Duodenal mucosa (tissue), 2 donors: Measurements from ENCODE around the gene NACC1.

ENCODE experiments used
- H3K27ac ChIP-seq: one replicate; pipeline ENCODE4 v1.7.0; 2013; ENCODE audit warnings: low read depth, low read length
- H3K27me3 ChIP-seq, 2 donors: one replicate each; pipeline ENCODE4 v1.7.0; 2013; ENCODE audit warnings: low read length in 2 of 2, control low read depth in 1 of 2; ENCODE audit not compliant: insufficient read depth in 2 of 2, control insufficient read depth in 1 of 2
- H3K36me3 ChIP-seq, 2 donors: one replicate each; pipeline ENCODE4 v1.7.0; 2013; ENCODE audit warnings: low read length in 2 of 2, control low read depth in 1 of 2; ENCODE audit not compliant: insufficient read depth in 2 of 2, control insufficient read depth in 1 of 2
- H3K4me1 ChIP-seq, 2 donors: one replicate each; pipeline ENCODE4 v1.7.0; 2013; ENCODE audit warnings: low read length in 2 of 2, control low read depth in 1 of 2; ENCODE audit not compliant: insufficient read depth in 2 of 2, control insufficient read depth in 1 of 2
- H3K4me3 ChIP-seq, 2 donors: one replicate each; pipeline ENCODE4 v1.7.0; 2013; ENCODE audit warnings: low read length in 2 of 2, low read depth in 1 of 2
- H3K9ac ChIP-seq, 2 donors: one replicate each; pipeline ENCODE4 v1.7.0; 2013; ENCODE audit warnings: low read length in 2 of 2, low read depth in 1 of 2
- H3K9me3 ChIP-seq, 2 donors: one replicate each; pipeline ENCODE4 v1.7.0; 2013; ENCODE audit warnings: low read length in 2 of 2, control low read depth in 1 of 2; ENCODE audit not compliant: control insufficient read depth in 1 of 2

Gene NACC1

DNA sequence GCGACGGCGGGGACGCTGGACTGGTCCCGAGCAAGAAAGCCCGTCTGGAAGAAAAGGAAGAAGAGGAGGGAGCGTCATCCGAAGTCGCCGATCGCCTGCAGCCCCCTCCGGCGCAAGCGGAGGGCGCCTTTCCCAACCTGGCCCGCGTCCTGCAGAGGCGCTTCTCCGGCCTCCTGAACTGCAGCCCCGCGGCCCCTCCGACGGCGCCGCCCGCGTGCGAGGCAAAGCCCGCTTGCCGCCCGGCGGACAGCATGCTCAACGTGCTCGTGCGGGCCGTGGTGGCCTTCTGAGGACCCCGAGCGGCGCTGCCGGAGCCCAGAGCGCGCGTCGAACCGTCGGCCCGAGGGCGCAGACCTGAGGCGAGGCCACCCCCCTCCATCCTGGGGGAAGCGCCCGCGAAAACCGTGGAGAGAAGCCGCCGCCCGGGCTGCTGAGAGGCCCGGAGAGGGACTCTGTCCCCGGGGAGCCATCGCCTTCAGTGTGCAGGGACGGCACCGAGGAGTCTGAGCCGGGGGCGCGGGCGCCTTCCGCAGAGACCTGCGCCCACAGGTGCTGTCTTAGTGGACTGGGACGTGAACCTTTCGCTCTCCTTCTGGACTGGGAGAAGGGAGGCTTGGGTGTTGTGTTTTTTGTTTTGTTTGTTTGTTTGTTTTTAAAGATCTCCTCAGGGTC, 35.6 kb downstream of the NACC1 start:
- H3K9me3 ChIP-seq: no peaks in the 10 kb centered on the region
- H3K27me3 ChIP-seq: no peaks in the 10 kb centered on the region

DNA sequence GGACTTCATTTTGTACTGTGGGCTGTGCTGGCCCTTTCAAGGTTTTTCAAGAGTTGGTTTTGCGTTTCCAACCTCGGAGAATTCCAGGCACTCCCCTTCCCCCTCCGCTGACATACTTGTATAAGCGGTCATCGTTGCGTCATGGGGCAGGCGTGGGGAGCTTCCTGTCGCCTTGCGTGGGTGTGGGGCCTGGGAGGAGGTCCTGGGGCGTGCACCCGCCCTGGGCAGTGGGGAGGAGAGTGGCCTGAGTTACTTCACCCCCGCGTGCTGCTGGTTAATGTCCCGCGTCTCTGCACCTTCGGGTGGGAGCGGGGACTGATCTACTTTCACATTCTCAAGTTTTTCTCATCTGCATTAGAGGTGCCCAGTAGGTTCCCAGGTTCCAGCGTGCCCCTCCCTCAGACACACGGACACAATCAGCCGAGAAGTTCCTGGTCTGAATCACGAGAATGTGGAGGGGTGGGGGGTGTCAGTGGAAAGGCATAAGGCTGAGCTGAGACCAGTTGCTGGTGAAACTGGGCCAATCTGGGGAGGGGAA, 36.2 kb downstream of the NACC1 start:
- Histone ChIP-seq H3K4me3 (peak overlapping the region; percentile 95 to 99), H3K4me1 (peaks cover 10 to 17% of the 10 kb centered on the region in 2 donors), H3K9me3 (no peaks in the 10 kb centered on the region), H3K9ac (peak overlapping the region; percentile 99 to 100), H3K27me3 (no peaks in the 10 kb centered on the region), H3K27ac (peak overlapping the region; percentile 94), H3K36me3 (peaks cover 0 to 3% of the 10 kb centered on the region in 2 donors)

More for the DNA sequence above, 35.6 kb downstream of the NACC1 start:
- Histone ChIP-seq H3K4me1 (peaks cover 14 to 23% of the 10 kb centered on the region in 2 donors), H3K4me3 (peak overlapping the region; percentile 95 to 99), H3K36me3 (peaks cover 0 to 3% of the 10 kb centered on the region in 2 donors), H3K27ac (peak overlapping the region; percentile 94), H3K9ac (peak overlapping the region; percentile 99 to 100)

DNA sequence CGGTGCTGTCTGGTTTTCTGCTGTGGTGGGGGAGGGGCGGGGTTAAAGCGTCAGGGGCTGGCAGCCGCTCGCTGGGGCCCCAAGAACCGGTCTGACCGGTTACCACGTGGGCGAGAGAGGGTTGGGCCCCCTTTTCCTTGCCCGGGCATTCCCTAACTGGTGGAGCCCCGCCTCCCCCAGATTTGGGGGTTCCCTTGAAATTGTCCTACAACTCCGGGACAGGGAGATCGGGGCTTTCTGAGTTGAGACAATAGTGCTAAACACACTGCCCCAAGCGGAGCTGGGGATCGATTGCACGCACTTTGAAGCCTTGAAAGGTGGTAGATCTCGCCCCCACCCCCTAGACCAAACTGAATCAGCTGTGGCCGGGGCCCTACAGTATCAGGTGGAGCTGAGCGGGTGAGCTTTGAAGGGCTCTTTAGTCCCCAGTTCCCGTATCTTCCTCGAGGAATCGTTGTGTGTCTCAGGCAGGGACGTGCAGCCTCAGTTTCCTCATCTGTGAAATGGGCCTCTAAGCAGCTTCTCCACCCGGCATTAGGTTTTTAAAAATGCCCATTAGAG, 36.9 kb downstream of the NACC1 start:
- no peaks in the 10 kb centered on the region for H3K27me3 ChIP-seq
- H3K36me3 ChIP-seq: peaks cover 0 to 3% of the 10 kb centered on the region in 2 donors
- no peaks in the 10 kb centered on the region for H3K9me3 ChIP-seq
- H3K4me1 ChIP-seq: peaks cover 10 to 14% of the 10 kb centered on the region in 2 donors
- peak overlapping the region; percentile 76 to 99 for H3K9ac ChIP-seq
- H3K27ac ChIP-seq: peak overlapping the region; percentile 94
- peak overlapping the region; percentile 95 to 99 for H3K4me3 ChIP-seq

DNA sequence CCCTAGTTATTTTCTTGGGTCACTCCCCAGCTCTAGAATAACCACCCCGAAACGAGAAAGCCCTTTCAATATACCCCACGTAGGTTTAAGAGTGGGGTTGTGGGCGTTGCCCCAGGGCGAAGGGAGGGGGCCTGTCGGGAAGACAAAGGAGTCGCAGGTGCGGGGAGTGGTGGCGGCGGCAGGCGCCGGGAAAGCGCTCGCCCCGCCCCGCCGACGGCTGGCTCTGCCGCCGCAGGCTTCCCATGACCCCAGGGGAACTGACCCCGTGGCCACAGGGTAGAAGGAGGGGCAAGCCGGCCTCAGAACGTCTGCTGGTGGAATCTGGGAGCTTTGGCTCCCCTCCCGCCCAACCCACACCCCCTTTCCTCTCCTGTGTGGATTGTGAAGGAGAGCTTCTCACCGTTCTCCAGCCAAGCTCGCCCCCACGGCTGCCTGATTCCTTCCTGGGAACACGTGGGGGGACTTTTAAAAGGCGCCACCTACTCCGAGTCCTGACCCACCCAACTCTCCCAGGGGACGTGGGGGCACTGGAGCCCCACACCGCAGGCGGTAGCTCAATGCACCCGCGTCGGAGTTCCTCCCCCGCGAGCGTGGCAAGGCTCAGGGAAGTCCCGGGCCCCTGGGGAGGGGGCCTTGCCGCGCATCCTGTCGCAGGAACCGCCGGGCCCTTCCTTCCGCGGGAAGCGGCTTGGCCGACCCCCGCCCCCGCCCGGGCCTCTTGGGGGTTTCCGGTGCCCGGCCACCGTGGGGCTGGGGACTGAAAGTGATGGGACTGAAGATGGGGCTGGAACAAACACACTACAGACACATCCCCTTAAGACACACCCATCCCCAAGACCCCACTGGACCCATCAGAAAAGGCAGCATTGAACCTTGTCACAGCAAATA, 37.7 kb downstream of the NACC1 start:
- Histone ChIP-seq H3K4me1 (peaks cover 10 to 14% of the 10 kb centered on the region in 2 donors), H3K36me3 (peaks cover 0 to 3% of the 10 kb centered on the region in 2 donors), H3K27ac (peak overlapping the region; percentile 94), H3K9ac (peak overlapping the region; percentile 76 to 99), H3K9me3 (no peaks in the 10 kb centered on the region), H3K4me3 (peak overlapping the region; percentile 95 to 99), H3K27me3 (no peaks in the 10 kb centered on the region)

DNA sequence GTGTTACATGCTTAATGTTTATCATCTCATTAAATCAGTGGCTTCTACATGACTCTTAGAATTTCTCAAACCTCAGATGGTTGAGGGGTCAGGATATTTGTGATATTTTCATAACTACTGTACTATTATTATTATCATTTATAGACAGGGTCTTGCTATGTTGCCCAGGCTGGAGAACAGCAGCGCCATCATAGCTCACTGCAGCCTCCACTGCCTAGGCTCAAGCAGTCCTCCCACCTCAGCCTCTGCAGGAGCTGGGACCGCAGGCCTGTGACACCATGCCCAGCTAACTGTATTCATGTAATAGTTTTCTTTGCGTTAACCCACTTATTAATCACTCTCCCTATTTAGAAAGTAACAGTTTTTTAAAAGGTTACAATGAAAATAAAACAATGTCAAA, 41.6 kb downstream of the NACC1 start:
- Histone ChIP-seq H3K9ac (no peak overlapping the region), H3K27me3 (no peaks in the 10 kb centered on the region), H3K9me3 (no peaks in the 10 kb centered on the region), H3K4me3 (no peak overlapping the region), H3K27ac (no peak overlapping the region), H3K36me3 (no peaks in the 10 kb centered on the region), H3K4me1 (peaks cover 25 to 42% of the 10 kb centered on the region in 2 donors)

DNA sequence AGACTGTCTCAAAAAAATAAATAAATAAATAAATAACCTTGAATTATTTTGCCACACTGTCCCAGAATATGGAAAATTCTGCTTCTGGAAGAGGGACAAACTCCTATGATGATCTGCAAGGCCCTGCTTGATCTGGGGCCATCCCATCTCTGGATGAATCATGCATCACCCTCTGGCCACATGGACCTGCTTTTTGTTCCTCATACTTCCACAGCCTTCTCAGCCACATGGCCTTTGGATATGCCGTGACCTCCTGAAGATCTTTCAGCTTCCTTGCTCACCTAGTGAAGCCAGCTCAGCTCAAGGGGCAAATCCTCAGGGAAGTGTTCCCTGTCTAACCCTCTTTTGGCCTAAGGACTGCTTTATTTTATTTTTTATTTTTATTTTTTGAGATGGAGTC, 42.5 kb downstream of the NACC1 start:
- Histone ChIP-seq H3K27me3 (no peaks in the 10 kb centered on the region), H3K9me3 (no peaks in the 10 kb centered on the region), H3K4me1 (peaks cover 31 to 44% of the 10 kb centered on the region in 2 donors), H3K36me3 (no peaks in the 10 kb centered on the region), H3K27ac (no peak overlapping the region), H3K4me3 (no peak overlapping the region), H3K9ac (no peak overlapping the region)

DNA sequence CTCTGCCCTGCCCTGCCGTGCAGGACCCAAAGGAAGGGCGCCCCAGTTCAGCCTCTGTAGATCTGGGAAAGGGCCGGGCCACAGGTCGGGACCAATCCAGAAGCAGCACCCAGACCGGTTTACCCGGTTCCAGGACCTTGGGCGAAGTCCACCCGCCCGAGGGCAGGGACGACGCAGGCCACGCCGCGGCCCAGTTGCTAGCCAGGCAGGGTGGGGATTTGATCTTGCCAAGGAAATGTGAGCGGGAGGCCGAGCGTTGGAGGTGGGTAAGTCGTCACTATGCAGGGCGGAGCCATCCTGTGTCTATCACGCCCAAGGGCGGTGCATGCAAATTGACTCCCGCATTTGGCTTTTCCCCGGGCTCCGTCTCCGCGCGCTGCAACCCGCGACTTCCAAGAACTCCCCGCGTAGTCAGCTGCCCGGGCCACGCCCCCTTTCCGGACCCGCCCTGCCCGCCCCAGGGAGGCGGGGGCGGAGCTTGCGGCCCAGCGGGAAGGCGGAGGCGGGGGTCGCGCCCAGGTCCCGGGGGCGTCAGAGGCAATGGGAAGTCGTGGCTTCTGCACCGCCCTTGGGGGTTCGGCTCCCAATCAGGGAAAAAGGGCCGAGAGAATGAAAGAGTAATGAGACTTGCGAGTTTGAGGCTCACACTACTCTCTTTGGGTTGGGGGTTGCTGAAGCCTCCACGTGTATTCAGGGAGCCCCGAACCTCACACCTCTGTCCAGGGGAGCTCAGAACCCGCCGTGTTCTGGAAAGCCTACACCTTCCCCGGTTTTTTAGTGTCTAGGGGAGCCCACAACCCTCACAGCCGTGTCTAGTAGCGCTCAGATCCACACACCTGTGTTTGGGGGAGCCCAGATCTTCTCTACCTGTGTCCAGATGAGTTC, 44.9 kb downstream of the NACC1 start:
- Histone ChIP-seq H3K36me3 (no peaks in the 10 kb centered on the region), H3K4me1 (peaks cover 33 to 42% of the 10 kb centered on the region in 2 donors)

DNA sequence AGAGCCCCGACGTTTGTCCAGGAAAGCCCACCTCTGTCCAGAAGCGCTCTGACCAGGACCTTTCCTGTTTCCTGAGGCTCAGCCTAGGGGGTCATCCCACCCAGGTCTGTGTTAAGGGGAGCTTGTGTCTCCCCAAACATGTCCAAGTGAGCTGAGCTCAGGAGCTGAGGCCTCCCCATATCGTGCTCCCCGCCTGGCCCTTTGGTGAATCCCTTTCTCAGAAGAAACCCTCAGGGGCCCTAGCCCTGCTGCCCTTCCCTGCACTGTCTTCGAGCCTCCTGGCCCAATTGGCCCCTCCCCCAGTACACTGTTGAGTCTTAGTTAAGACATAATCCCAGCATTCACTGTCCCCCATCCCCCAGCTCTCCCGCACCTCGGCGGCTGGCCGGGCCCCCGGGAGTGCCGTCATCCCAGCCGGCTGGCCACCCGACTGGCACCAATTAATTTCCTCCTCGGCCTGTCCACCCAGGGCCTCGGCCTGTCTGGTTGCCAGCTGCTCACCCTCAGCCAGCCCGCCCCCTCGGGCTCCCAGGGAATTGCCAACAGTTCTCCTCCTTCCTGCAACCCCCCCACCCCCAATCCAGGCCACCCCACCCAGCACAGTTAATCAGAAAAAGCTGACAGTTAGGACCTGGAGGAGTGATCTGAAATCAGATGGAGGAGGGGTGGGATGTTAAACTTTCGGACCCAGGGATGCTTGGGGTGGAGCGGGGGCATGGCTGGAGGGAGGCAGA, 45.7 kb downstream of the NACC1 start:
- H3K9me3 ChIP-seq: no peaks in the 10 kb centered on the region
- H3K9ac ChIP-seq: peak overlapping the region; percentile 70 to 87
- peak overlapping the region; percentile 96 for H3K27ac ChIP-seq
- H3K4me1 ChIP-seq: peaks cover 35 to 49% of the 10 kb centered on the region in 2 donors
- H3K36me3 ChIP-seq: no peaks in the 10 kb centered on the region
- H3K4me3 ChIP-seq: peak overlapping the region; percentile 65 to 67
- H3K27me3 ChIP-seq: no peaks in the 10 kb centered on the region

More for the DNA sequence above, 44.9 kb downstream of the NACC1 start:
- H3K27me3 ChIP-seq: no peaks in the 10 kb centered on the region
- peak overlapping the region; percentile 56 to 65 for H3K4me3 ChIP-seq
- peak overlapping the region; percentile 96 for H3K27ac ChIP-seq
- peak overlapping the region; percentile 70 to 87 for H3K9ac ChIP-seq
- no peaks in the 10 kb centered on the region for H3K9me3 ChIP-seq
